DND-41 (cell line): Measurements from ENCODE around the gene SPEM1.

Experiments
- ATAC-seq: fragments of 200-7000 bp; cut with Tn5 transposase; 3 replicates; pipeline ENCODE4 v1.9.1; 2021; ENCODE audit warnings: low read depth; ENCODE audit not compliant: insufficient read depth
- DNase-seq: peaks from one replicate; pipeline ENCODE4 v3.0.0-alpha.2; 2020
- H2AFZ ChIP-seq: 2 replicates; pipeline ENCODE4 v1.6.0; 2012; ENCODE audit warnings: low read depth, low read length
- H3K27ac ChIP-seq: 2 replicates; pipeline ENCODE4 v1.5.1; 2012; ENCODE audit warnings: low read length, inconsistent platforms
- H3K27me3 ChIP-seq: fragments of 200-600 bp; sonication (generic); 2 replicates; pipeline ENCODE4 v1.6.0; 2012; ENCODE audit warnings: low read length, mild to moderate bottlenecking, inconsistent platforms; ENCODE audit not compliant: insufficient read depth, poor library complexity
- H3K36me3 ChIP-seq: 2 replicates; pipeline ENCODE4 v1.5.1; 2012; ENCODE audit warnings: low read length, inconsistent platforms; ENCODE audit not compliant: insufficient read depth
- H3K4me1 ChIP-seq: 2 replicates; pipeline ENCODE4 v1.5.1; 2012; ENCODE audit warnings: mild to moderate bottlenecking, low read length; ENCODE audit not compliant: insufficient read depth
- H3K4me2 ChIP-seq: 2 replicates; pipeline ENCODE4 v1.6.0; 2012; ENCODE audit warnings: mild to moderate bottlenecking, moderate library complexity, low read length, inconsistent platforms; ENCODE audit not compliant: insufficient read depth
- H3K4me3 ChIP-seq, 2 experiments: fragments of 200-600 bp in 1 of 2; shearing (Covaris generic) in 1 of 2; 2 replicates each; pipeline ENCODE4 v1.5.1; 2012 to 2016; ENCODE audit warnings: inconsistent platforms in 2 of 2, low read length in 2 of 2, mild to moderate bottlenecking in 2 of 2, low read depth in 1 of 2, moderate library complexity in 1 of 2
- H3K79me2 ChIP-seq: 2 replicates; pipeline ENCODE4 v1.6.0; 2012; ENCODE audit warnings: low read length, inconsistent platforms; ENCODE audit not compliant: insufficient read depth
- H3K9ac ChIP-seq: 2 replicates; pipeline ENCODE4 v1.6.0; 2012; ENCODE audit warnings: low read depth, mild to moderate bottlenecking, inconsistent platforms, low read length, moderate library complexity
- H3K9me3 ChIP-seq: 2 replicates; pipeline ENCODE4 v1.5.1; 2012; ENCODE audit warnings: low read length, moderate library complexity, mild to moderate bottlenecking, inconsistent platforms; ENCODE audit not compliant: insufficient read depth, severe bottlenecking
- H4K20me1 ChIP-seq: 2 replicates; pipeline ENCODE4 v1.6.0; 2012; ENCODE audit warnings: low read length; ENCODE audit not compliant: insufficient read depth
- EZH2 ChIP-seq: IDR thresholded peaks from 3 replicates; pipeline ENCODE4 v1.6.1; 2012; ENCODE audit warnings: borderline replicate concordance, low read depth, mild to moderate bottlenecking, moderate library complexity, low read length, inconsistent platforms; ENCODE audit not compliant: severe bottlenecking
- TF ChIP-seq, protein P1 (sequence below): IDR thresholded peaks from 2 replicates; pipeline ENCODE4 v1.5.1; 2012; ENCODE audit warnings: borderline replicate concordance, low read length, moderate library complexity, mild to moderate bottlenecking; ENCODE audit not compliant: poor library complexity, severe bottlenecking; ENCODE audit errors: extremely low read depth

The SPEM1 gene

DNA sequence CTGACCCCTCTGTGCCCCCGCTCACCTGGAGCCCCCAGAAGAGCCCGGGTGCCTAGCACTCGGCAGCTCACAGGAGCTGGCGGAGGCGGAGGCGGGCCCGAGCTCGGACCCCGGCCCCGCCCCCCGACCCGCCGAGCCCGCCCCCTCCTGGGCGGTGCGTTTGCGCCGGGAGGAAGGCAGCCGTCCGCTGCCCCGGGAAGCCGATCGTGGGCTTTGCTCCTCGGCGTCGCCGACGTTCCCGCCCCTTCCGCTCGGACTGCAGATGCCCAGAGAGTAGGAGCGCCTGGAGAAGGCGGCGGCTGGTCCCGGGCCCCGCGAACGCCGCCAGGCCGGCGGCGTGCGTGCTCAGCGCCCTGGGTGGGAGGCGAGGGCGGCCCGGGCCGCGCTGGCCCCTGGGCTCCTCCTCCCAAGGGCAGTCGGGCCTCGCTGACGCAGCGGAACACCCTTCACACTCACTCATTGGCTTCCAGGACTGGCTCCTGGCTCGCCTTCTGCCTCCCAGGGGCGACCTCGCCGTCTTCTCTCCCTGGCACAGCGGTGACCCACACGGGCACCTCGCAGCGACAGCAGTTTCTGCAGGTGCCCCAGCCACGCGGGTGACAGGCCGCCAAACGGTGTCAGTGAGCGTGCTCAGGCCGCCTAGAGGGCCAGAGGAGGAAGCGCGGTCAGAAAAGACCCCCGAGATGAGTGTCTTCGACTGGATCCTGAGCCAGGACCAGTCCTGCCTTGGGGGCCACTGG is 25.5 kb upstream of the SPEM1 start, which contains the start of gene PLSCR3:
PLSCR3 (minus strand) TSS at position 74 of the 740 bp plus-strand sequence. CDS start 415 bp downstream, outside the sequence.
- Histone ChIP-seq H3K4me1 (peaks cover 20% of the 10 kb centered on the region), H3K79me2 (no peaks in the 10 kb centered on the region), H3K9me3 (no peaks in the 10 kb centered on the region), H3K4me3 (peak within 1 kb of the TSS; percentile 38 to 79; a peak in 3 of 4 replicates), H2AFZ (peak within 1 kb of the TSS; percentile 81), H3K4me2 (peak within 1 kb of the TSS; percentile 85), H3K9ac (peak within 1 kb of the TSS; percentile 76), H3K36me3 (no peaks in the 10 kb centered on the region), H3K27me3 (no peaks in the 10 kb centered on the region), H3K27ac (peak within 1 kb of the TSS; percentile 75), H4K20me1 (no peaks in the 10 kb centered on the region)
- DNase-seq (peak; percentile 83), ATAC-seq (peak; percentile 91)
- TF ChIP-seq, protein P1, sequence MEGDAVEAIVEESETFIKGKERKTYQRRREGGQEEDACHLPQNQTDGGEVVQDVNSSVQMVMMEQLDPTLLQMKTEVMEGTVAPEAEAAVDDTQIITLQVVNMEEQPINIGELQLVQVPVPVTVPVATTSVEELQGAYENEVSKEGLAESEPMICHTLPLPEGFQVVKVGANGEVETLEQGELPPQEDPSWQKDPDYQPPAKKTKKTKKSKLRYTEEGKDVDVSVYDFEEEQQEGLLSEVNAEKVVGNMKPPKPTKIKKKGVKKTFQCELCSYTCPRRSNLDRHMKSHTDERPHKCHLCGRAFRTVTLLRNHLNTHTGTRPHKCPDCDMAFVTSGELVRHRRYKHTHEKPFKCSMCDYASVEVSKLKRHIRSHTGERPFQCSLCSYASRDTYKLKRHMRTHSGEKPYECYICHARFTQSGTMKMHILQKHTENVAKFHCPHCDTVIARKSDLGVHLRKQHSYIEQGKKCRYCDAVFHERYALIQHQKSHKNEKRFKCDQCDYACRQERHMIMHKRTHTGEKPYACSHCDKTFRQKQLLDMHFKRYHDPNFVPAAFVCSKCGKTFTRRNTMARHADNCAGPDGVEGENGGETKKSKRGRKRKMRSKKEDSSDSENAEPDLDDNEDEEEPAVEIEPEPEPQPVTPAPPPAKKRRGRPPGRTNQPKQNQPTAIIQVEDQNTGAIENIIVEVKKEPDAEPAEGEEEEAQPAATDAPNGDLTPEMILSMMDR = peak; percentile 41
- TF ChIP-seq EZH2 = no peak

DNA sequence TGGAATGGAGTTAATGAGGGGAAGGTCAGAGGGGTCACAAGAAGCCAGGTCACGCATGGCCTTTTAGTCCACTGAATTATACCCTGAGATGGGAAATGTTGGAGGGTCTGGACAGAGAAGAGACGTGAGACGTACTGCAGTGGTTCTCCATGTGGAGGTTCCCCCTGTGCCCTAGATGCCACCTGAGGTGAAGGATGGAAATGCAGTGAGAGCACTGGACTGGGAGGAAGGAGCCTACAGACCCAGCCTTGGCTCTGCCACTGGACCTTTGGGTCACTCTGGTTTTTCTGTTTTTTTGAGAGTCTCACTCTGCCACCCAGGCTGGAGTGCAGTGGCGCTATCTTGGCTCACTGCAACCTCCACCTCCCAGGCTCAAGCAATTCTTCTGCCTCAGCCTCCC is 24.0 kb upstream of the SPEM1 start:
- Histone ChIP-seq H3K4me1 (peaks cover 20% of the 10 kb centered on the region), H4K20me1 (no peaks in the 10 kb centered on the region), H3K4me3 (no peak overlapping the region), H3K4me2 (no peak overlapping the region), H2AFZ (no peak overlapping the region), H3K36me3 (no peaks in the 10 kb centered on the region), H3K79me2 (no peaks in the 10 kb centered on the region), H3K27ac (no peak overlapping the region), H3K27me3 (no peaks in the 10 kb centered on the region), H3K9me3 (no peaks in the 10 kb centered on the region), H3K9ac (no peak overlapping the region)
- ATAC-seq (no peak), DNase-seq (no peak)
- no peak for TF ChIP-seq EZH2
- TF ChIP-seq, protein P1 = no peak

DNA sequence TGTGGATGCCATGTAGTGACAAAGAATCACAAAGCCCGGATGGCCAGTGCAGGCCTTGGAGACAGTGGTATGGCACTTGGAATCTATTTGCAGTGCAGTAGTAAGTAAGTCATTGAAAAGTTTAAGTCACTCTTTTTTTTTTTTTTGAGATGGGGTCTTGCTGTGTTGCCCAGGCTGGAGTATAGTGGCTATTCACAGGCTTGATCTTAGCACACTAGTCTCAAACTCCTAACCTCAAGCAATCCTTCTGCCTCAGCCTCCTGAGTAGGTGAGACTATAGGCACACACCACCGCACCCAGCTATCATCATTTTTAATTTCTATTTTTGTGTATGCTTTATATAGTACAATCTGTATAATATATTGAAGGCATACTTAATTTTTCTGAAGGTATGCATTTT is 21.5 kb upstream of the SPEM1 start:
- Histone ChIP-seq H3K4me3 (no peak overlapping the region), H4K20me1 (no peaks in the 10 kb centered on the region), H3K4me1 (peaks cover 25% of the 10 kb centered on the region), H3K36me3 (no peaks in the 10 kb centered on the region), H2AFZ (no peak overlapping the region), H3K27ac (no peak overlapping the region), H3K79me2 (peaks cover 7% of the 10 kb centered on the region; the same call in 1 of the 2 replicates), H3K4me2 (no peak overlapping the region), H3K9ac (no peak overlapping the region), H3K9me3 (no peaks in the 10 kb centered on the region), H3K27me3 (no peaks in the 10 kb centered on the region)
- no peak for TF ChIP-seq EZH2
- TF ChIP-seq, protein P1 = no peak
- DNase-seq (no peak), ATAC-seq (no peak)
